ENCODE measurements around the gene MYH15. TPM values are rescaled to one million over a fixed set of nuclear protein-coding genes. Genes with fewer than 3 reads are reported as not detected.

MYH15 gene
- polyA plus RNA-seq, 3 donors: 0.27 to 0.55 (median 0.53) TPM

DNA sequence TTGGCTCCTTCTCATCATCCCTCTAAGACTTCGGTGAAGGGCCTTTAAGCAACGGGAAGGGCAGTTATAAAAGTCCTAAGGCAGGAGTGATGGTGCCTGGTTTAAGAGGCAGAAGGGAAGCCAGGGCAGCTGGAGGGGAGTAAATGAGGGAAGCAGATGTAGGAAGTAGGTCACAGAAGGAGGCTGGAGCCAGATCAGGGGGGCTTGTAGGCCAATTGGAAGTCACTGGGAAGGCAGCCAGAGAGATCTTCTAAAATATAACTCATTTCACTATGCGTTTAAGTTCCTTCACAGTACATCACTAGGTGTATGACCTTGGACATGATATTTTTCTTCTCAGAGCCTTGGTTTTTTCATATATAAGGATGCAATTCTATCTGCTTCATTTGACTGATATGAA, 94.7 kb downstream of the MYH15 start:
- no peak for DNase-seq

DNA sequence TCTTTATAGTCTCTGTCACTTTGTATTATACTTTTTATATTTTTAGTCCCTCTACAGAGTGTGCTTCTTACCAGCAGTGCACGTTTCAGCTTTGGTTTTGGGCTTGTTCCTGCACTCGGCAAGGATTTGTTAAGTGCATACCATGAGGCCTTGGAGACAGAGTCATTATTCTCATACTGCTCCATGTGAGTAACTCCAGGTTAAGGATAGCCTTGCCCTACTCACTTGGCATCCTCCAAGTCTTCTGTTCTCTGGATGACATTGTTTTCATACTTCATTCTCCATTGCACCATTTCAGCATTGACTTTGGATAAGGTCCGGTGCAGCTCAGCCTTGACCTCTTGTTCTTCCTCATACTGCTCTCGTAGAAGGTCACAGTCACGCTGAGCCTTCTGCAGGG, 96.4 kb downstream of the MYH15 start:
- DNase-seq: no peak

DNA sequence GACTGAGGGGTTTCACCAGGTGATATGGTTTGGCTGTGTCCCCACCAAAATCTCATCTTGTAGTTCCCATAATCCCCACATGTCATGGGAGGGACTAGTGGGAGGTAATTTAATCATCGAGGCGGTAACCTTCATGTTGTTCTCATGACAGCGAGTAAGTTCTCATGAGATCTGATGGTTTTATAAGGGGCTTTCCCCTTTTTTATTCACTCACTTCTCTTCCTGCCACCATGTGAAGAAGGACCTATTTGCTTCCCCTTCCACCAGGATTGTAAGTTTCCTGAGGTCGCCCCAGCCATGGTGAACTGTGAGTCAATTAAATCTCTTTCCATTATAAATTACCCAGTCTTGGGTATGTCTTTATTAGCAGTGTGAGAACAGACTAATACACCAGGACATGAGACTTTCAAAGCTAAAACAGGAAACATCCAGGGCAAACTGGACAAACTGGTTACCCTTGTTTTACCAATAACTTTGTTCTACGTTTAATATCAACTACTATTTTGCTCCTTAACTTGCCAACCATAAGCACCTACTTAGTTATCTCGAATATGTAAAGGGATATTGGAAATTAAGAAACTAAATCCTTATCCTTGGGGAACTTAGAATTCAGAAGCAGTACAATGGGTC, 98.2 kb downstream of the MYH15 start:
- DNase-seq: no peak

DNA sequence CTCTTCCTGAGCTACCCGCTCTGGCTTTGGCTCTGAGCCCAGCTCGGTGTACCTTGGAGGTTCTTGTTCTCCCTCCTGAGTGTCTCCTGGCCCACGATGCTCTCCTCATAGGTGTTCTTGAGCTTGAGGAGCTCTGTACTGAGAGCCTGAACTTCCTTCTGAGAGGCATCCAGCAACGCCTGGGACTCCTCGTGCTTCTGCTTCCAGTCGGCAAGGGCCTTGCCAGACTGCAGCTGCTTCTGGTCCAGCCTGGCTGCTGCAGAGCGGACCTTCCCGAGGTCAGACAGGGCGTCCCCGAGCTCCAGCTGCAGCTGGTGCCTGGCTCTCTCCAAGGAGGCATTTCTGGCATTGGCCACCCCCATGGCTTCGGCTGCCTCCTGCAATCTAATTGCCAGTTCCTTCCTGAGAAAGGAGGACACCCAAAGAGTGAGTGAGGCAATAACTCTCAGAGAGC, 99.8 kb downstream of the MYH15 start:
- no peak for DNase-seq

DNA sequence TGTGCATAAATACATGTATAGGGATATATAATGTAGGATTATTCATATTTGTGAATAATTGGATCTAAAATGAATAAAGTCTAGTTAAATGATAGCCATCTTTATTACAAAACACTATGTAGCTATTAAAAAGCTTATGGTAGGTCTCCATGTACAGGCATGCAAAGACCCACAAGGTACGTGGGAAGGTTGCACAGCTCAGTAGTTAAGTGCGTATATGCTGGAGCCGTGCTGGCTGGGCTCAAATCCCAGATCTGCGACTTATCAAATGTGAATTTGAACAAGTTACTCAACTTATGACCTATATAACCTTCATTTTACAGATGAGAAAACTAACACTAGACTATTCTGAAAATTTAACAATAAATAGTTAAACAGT, 100.6 kb downstream of the MYH15 start:
- no peak for DNase-seq

DNA sequence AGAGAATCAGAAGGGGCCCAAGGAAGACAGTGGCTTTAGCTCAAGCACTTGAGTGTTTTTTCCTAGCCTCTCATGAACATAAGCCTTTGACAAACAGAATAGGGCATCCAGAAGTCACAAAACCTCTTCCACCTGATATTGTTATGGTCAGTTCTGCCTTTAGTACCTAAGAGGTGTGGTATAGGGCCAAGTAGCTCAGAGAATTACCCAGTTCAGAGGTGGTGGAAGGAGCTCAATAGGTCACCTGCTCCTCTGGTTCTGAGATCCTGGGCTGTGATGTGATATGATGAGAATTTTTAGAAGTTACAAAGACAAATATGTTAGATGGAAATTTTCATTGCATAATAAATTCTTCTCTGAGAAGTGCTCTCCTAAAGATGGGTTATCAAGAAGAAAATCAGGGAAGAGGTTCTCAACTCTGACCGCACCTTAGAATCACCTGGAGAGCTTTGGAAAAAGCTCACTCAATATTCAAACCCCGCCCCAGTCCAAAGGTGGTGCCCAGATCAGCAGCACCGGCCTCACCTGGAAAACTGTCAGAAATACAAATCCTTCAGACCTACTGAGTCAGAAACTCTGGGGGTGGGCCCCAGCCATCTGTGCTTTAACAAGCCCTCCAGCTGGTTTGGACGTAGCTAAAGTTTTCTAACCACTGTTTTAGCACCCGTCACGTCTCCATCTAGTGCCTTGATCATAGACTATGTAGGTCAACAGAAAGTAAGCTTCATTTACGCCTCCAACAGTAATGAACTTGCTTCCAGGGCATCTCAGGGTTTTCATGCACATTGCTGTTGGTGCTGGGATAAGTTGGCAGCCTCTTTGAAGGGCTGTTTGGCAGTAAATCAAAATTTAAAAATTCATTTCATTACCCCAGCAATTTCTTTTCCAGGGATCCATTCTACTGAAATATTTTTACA, 101.3 kb downstream of the MYH15 start:
- no peak for DNase-seq

DNA sequence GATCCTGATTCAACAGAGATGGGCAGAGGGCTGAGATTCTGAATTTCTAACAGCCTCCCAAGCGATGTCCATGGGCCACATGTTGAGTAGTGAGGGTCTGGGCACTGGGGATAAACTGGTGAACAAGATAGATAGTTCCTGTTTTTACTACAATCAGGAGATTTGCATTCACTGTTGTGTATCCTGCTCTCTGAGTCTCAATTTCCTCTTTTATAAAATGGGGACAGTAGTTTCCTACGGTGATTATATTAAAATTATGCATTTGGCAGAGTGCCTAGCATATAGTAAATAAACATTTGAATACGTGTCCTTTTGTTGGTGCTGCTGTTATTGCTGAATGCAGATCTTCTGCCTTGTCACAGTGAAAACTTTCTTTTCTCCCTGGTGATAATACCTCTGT, 102.5 kb downstream of the MYH15 start:
- no peak for DNase-seq

DNA sequence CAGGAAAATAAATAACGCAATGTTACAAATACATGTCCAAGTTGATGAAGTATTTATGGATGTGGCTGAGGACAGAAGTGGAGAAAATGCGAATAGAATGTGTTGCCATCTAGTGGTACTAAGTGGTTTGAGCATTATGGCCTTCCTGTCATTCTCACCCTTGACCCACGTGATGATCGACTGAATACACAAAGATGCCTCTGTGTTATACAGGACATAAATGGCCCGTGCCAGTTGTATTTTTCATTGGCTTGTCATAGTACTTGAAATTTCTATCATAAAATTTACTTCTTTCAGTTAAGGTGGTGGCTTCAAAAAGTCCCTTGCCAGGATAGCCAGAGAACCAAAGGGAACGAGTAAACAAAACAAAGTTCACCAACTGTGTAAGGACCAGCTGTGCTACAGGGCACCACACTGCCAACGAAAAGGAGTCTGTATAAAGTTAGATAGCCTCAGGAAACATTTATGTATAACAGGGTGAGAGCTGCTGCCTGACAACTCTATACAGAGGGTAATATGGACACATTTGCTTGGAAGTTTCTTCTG, 103.7 kb downstream of the MYH15 start:
- no peak for DNase-seq

DNA sequence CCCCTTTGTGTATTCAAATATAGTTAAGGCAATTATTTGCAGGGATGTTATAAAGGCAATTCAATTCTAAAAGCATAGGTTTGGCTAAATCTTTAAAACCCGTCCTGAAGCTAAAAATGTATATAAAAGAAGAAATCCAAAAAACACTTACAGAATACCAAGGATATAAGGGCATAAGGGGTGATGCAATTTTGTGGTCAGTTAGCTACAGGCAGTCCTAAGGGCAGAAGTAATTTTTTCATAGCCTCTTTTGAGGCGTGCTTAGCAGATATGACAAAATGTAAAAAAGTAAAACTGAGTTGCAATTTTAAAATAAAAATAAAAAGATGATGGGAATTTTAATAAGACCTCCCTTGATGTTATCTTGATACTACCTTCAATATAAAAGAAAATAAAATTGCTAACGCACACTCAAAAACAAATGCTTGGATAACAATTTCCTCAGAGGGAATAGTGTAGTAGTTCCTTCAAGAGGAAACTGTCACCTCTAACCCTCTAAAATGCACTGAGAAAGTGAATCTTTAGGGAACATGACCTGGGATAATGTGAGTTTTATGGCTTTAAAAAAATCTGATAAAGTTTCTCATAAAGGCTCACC, 104.2 kb downstream of the MYH15 start:
- no peak for DNase-seq

DNA sequence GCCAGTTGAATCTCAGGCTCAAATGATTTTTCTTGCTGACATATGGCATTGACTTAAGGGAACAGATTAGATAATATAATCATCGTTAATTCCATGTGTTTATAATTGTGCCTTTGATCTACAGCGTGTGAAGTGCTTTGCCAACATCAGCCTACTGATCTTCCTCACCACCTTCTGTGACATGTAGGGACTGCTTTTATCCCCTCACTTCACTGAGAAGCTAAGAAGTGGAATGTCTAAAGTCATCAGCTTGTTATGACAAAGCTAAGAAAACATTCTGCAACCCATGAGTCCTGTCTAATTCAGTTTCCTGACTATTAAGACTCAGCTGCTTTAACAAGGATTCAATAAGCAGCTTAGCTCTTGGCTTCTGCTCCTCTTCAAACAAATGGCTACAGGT, 106.0 kb downstream of the MYH15 start:
- no peak for DNase-seq

DNA sequence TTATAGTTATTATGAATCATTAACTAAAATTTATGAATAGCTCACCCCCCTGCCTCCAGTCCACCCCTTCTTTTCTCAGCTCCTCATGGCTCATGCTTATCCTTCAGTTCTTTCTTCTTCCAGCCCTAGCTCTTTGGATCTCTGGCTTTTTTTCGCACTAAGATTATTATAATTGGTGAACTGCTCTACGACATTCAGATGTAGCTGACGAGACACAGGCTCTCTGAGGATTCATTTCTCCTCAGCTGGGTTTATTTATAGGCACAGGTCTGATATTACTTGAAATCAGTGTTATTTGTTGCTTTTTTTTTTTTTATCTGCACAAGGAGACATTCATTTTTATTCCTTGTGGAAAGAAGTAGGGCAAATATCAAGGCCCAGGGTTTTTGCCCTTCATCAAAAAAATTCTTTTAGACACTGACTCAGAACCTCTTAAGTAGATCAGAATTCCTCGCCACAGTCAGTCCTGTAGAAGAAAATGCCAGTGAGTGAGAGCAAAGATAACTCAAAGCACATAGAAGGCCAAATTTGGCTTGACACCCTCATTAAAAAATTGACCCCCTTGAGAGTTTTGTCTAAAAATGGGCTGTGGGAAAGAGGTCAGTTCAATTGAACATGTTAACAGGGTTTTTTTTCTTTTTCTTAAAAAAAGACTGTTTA, 106.6 kb downstream of the MYH15 start:
- DNase-seq: no peak

DNA sequence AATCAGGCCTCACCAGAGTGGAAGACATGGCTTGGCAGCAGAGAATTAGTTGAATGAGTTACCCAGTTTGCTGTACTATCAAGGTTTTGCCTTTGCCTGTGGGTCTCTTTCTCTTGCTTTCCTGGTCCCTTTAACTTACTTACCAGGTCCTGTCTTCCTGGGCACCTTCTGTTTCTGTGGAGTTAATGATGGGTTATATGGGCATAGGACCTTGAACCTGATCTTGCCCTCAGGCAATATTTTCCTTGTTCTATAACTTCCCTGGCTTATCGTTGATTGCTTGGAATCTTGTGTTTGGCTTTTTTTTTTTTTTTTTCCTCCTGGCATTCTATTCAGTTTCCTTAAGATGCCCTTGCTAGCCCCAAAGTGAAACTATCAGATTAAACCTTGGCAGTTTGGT, 107.2 kb downstream of the MYH15 start:
- DNase-seq: no peak

DNA sequence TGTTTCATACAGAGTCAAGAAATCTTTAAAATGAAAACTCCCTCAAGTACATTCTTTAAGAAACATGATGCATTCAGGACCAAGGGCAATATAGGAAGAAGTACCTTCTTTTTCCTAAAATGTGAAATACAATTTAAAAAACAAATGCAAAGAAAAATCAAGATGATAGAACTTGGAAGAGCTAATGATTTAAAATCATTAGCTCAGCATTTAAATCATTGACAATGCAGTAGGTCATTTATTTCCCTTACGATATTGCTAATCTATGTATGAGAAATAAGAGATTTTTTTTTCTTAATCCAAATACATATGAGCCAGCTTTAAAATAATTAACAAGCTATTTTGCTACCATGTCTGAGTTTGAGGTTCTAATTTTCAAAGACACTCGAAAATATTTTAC, 108.6 kb downstream of the MYH15 start:
- no peak for DNase-seq

DNA sequence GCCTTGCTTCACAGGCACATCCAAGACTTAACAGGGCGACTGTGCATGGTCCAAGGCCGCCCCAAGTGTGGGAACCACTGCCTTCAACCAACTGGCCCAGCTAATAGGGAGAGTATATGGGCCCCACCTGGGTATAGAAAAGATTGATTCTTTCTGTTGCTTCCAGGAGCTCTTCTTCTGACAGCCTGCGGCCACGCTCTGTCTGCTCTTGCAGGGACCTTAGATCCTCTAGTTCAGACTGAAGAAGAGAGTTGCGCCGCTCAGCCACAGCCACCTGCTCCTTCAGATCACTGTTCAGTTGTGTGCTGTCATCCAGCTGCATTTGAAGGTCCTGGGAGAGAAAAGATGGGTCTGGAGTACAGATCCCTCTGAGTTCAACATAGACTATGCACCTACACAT, 111.9 kb downstream of the MYH15 start:
- no peak for DNase-seq

DNA sequence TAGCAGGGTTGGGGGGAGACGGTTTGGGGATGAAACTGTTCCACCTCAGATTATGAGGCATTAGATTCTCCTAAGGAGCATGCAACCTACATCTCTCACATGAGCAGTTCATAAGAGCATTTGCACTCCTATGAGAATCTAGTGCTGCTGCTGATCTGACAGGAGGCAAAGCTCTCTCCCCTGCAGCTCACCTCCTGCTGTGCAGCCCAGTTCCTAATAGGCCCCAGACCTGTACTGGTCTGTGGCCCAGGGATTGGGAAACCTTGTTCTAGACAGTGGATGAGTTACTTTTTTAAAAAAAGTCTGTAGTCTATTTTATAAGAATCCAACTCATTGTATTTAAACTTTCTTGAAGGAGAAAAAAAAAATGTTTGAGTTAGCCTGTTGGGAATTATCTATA, 114.1 kb downstream of the MYH15 start:
- no peak for DNase-seq

DNA sequence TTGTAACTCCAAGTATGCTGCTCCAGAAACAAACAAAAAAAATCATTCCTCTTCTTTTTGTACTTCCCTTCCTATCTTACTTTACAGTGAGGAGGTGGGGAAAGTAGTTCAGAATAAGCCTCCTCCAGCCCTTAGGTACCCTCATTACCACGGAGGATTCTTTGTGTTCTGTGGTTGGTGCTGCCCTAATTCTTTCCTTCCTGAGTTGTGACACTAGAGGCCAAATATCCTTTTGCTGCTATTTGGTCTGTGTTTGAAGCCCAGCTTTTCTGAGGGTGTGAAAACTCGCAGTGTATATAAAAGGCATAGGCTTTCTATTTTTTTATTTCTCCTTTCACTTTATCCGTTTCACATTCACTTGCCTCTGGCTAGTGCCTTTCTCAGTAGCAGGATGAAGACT, 115.8 kb downstream of the MYH15 start:
- DNase-seq: no peak

DNA sequence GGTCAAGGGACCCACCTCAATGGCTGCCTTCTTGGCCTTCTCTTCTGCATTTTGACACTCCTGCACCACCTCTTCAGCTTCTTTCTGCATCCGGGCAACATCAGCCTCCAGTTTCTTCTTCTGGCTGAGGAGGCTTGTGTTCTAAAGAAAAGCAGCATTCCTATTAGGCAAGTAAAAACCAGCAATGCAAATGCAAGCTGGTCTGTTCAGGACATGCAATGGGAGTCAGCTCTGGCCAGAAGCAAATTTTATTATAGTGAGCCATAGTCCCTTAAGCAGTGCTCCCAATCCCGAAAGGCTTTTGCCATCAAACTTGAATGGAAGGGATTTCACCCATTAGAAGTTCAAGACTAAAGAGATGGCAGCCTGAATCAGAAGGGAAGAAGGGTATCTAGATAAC, 116.4 kb downstream of the MYH15 start:
- no peak for DNase-seq

DNA sequence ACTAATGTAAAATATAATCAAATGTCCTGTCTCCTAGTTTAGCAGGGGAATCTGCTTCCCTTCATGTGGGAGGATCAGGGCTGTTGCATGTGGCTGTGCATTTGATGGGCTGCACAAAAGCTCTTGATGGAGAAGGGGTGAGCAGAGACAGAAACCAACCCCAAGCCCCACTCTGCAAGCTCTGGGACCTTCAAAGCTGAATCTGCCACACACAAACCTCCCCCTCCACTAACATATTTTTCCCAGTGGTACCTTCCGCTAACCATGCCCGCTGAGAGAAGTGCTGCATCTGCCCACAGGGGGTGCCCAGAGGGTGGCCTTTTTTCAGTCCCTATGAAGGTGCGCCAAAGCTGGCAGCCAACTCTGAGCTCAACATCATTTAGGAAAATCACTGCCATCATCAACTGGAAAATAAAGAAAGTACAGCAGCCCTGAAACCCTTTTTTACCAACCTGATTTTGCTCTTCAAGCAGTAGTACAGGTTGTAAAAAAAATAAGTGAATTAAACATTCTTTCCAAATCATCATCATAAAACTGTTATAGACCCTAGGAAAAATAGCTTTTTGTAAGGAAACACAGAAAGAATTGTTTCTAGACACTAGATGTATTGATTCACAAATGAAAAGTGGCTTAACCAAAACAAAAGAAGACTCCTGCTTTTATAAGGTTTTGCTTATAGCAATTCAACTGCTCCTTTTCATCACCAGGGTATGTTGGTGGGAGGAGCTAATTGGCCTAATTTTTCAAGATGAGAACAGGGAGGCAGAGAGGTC, 117.1 kb downstream of the MYH15 start:
- DNase-seq: no peak

DNA sequence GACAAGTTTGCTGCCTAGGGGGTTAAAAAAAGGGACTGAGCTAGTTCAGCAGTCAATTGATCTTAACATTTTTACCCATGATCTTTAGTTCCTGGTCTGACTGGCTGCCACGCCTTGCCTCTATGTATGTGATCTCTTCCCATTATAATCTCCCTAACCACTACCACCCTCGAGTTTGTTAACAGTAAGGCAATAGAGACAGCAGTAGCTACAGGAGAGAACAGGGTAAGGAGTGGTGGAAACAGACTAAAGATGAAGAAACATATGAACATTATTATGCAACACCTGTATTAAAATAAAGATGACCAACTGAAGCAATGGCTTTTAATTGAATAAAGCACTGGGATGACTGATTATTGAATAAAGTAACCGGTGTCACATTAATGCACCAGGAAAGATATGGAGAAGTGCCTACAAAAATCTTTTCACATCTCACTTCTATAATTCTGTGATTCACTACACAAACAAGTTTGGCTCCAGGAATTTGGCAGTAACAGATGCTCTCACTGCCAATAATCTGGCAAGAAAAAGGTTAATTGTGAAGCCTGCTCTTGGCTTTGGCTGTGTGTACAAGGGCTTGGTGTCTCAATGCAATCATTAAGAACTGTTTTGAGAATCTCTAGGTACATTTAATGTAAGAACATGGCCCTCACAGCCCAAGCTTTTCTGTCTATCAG, 118.3 kb downstream of the MYH15 start:
- no peak for DNase-seq

DNA sequence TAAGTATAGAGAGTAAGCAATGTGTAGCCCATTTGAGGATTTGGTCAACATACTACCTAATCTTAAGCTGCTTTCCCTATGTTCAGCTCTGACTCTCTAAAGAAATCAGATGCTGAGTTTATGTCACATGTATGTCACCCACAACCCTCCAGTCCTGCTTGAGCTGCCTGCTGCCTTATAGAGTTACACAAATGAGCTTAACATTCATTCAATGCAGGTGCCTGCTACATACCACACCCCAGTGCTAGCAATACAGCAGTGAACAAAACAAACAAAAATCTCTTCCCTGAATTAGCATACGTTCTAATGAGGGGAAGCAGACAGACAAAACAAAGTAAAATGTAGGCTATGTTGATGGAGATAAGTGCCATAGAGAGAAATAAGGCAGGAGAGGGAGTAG, 121.0 kb downstream of the MYH15 start:
- DNase-seq: no peak

Data from renal pelvis (tissue), 4 donors.